HG03060 (cell line): ENCODE results near the gene PROB1.
A peak's percentile ranks its signal among the peaks of the same experiment; 100 is the strongest.

Experiments
- ATAC-seq: cut with Tn5 transposase; IDR thresholded peaks from one replicate; pipeline ENCODE4 v1.9.1; 2021; ENCODE audit warnings: low read depth, moderate number of reproducible peaks; ENCODE audit not compliant: unreplicated experiment

PROB1 gene

DNA sequence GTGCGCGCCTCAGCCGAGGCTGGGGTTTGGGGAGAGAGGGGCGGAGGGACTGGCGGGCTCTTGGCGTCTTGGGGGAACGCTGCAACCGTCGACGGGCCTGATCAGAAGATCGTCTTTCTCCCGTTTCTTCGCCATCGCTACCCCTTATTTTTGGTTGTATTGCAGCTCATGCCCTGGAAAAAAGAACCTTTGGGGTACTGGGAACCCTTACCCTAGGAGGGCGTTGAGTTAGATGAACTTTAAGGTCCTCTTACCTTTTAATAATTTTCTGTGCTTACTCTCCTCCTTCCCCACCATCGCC is 52.5 kb downstream of the PROB1 start:
- ATAC-seq = peak; percentile 33

DNA sequence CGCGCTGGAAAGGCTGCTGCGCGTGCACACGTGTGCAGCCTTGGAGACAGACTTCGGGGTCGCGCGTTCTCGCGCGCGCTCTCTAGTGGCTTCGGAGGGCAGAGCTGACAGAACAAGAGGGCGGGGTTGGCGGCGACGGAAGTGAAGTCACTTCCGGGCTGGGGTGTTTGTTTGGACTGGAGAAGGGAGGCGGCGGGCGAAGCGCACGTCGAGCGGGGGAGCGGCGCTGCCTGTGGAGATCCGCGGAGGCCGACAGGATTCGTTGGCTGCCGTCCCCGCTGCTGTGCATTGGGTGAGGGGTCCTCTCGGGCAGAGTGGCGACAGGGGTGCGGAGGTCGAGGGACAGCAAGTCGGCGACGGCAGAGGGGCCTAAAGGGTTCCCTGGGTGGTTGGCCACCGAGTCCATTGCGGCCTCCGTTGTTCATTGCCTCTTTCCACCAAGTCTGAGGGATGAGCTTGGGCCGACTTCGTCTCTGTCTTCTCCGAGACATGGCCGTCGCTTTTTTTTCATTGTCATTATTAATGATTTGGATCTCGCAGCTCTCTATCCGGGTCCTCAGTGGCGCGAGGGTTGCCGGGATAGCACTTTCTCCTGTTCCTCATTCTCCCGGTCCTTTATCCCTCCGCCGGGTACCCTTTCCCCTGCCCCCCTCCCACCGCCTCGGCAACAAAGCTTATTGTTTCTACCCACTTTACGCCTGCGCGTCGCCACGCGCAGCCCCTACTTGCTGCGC is 53.0 kb downstream of the PROB1 start, which contains the start of gene PAIP2:
Gene PAIP2, plus strand, starts transcription at position 166 of the 734 bp plus-strand sequence. CDS start 21,931 bp downstream, outside the sequence.
- peak; percentile 71 for ATAC-seq

DNA sequence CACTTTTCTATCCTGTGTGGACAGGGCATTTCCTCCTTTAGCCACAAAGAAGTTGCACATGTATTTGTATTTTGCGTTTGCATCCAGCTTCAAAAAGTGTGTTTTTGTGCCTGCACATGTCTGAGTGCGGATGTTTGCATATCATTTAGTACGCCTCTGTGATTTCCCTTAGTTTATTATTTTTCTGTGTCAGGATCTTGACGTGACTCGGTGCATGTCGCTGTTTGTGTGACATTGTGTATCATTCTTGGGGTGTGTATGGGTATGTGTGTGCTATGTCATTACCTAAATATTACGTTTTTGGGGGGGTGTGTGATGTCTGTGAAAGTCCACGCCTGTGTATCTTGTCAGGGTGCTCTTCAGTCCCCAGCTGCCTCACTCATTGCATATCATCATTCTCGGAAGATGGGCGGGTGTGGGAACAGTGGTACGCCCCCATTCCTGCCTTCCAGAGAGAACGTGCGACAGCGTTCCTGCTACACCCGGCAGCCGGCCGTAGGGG is 53.7 kb downstream of the PROB1 start:
- no peak for ATAC-seq
